ENCODE results near the gene PTGS2.

- TF ChIP-seq, protein P1, sequence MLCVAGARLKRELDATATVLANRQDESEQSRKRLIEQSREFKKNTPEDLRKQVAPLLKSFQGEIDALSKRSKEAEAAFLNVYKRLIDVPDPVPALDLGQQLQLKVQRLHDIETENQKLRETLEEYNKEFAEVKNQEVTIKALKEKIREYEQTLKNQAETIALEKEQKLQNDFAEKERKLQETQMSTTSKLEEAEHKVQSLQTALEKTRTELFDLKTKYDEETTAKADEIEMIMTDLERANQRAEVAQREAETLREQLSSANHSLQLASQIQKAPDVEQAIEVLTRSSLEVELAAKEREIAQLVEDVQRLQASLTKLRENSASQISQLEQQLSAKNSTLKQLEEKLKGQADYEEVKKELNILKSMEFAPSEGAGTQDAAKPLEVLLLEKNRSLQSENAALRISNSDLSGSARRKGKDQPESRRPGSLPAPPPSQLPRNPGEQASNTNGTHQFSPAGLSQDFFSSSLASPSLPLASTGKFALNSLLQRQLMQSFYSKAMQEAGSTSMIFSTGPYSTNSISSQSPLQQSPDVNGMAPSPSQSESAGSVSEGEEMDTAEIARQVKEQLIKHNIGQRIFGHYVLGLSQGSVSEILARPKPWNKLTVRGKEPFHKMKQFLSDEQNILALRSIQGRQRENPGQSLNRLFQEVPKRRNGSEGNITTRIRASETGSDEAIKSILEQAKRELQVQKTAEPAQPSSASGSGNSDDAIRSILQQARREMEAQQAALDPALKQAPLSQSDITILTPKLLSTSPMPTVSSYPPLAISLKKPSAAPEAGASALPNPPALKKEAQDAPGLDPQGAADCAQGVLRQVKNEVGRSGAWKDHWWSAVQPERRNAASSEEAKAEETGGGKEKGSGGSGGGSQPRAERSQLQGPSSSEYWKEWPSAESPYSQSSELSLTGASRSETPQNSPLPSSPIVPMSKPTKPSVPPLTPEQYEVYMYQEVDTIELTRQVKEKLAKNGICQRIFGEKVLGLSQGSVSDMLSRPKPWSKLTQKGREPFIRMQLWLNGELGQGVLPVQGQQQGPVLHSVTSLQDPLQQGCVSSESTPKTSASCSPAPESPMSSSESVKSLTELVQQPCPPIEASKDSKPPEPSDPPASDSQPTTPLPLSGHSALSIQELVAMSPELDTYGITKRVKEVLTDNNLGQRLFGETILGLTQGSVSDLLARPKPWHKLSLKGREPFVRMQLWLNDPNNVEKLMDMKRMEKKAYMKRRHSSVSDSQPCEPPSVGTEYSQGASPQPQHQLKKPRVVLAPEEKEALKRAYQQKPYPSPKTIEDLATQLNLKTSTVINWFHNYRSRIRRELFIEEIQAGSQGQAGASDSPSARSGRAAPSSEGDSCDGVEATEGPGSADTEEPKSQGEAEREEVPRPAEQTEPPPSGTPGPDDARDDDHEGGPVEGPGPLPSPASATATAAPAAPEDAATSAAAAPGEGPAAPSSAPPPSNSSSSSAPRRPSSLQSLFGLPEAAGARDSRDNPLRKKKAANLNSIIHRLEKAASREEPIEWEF (CRISPR knock-in tag; IDR thresholded peaks at IDR 0.05): no peak
- no peak for TF ChIP-seq RBM25 (IDR thresholded peaks at IDR 0.05; ENCODE audit: low read depth, low read length, severe bottlenecking)
- TF ChIP-seq ZFP30 (CRISPR knock-in tag; IDR thresholded peaks at IDR 0.05; ENCODE audit: borderline replicate concordance): no peak
- no peak for TF ChIP-seq THRA (IDR thresholded peaks at IDR 0.05)
- no peak for TF ChIP-seq RBM34 (IDR thresholded peaks at IDR 0.05; ENCODE audit: borderline replicate concordance, insufficient read depth, low read length)
- no peak for TF ChIP-seq CTCF (IDR thresholded peaks at IDR 0.05 in 2 of 3, conservative IDR thresholded peaks at IDR 0.05 in 1 of 3; ENCODE audit: insufficient read depth in 2 of 3, low read depth in 1 of 3, low read length in 3 of 3)
- TF ChIP-seq, protein P2, sequence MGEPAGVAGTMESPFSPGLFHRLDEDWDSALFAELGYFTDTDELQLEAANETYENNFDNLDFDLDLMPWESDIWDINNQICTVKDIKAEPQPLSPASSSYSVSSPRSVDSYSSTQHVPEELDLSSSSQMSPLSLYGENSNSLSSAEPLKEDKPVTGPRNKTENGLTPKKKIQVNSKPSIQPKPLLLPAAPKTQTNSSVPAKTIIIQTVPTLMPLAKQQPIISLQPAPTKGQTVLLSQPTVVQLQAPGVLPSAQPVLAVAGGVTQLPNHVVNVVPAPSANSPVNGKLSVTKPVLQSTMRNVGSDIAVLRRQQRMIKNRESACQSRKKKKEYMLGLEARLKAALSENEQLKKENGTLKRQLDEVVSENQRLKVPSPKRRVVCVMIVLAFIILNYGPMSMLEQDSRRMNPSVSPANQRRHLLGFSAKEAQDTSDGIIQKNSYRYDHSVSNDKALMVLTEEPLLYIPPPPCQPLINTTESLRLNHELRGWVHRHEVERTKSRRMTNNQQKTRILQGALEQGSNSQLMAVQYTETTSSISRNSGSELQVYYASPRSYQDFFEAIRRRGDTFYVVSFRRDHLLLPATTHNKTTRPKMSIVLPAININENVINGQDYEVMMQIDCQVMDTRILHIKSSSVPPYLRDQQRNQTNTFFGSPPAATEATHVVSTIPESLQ (CRISPR knock-in tag; IDR thresholded peaks at IDR 0.05): no peak
- TF ChIP-seq ZNF699 (CRISPR knock-in tag; IDR thresholded peaks at IDR 0.05; ENCODE audit: insufficient replicate concordance): no peak
- no peak for TF ChIP-seq ZFP36 (IDR thresholded peaks at IDR 0.05; ENCODE audit: low read depth, low read length, partially characterized antibody)
- TF ChIP-seq RERE (CRISPR knock-in tag; IDR thresholded peaks at IDR 0.05; ENCODE audit: borderline replicate concordance): no peak
- no peak for TF ChIP-seq POLR2A (conservative IDR thresholded peaks at IDR 0.05)
- TF ChIP-seq TAL1 (IDR thresholded peaks at IDR 0.05): no peak
Measured at GRCh38 chr1:186700722-186701121, 20.5 kb upstream of the PTGS2 start.
